A673 (cell line): Measurements from ENCODE around the gene DMKN.

Source experiments
- CTCF ChIP-seq: fragments of 300-800, 200-600 bp; sonication (generic); conservative IDR thresholded peaks from 2 replicates; pipeline ENCODE4 v1.5.1; 2017; ENCODE audit warnings: low read depth, mild to moderate bottlenecking, antibody characterized with exemption, low read length, moderate library complexity, mixed read lengths
- EZH2 ChIP-seq: fragments of 200-600 bp; sonication (generic); IDR thresholded peaks from 2 replicates; pipeline ENCODE4 v1.6.1; 2017; ENCODE audit warnings: borderline replicate concordance, low read depth, mild to moderate bottlenecking, mixed read lengths, antibody characterized with exemption, low read length; ENCODE audit not compliant: poor library complexity, severe bottlenecking

GRCh38 chr19:35528218-35529038 is 15.0 kb upstream of the DMKN start, which contains the start of gene SBSN:
- TF ChIP-seq CTCF (no peak), EZH2 (peak; percentile 46)
